Measurements from ENCODE around the gene ZNF24. TPM values are rescaled to one million over a fixed set of nuclear protein-coding genes. Genes with fewer than 3 reads are reported as not detected.
A peak's percentile ranks its signal among the peaks of the same experiment; 100 is the strongest.

ZNF24 gene
- total RNA-seq, 1 donor from 2014 or later = 35.5 TPM

- peaks cover 31% of the 10 kb centered on the region for H3K4me1 Mint-ChIP-seq (ENCODE audit: low read depth)
- peak overlapping the region; percentile 96 for H3K4me3 Mint-ChIP-seq (ENCODE audit: unreplicated experiment)
- no peak for DNase-seq (ENCODE audit: low spot score)
- no peaks in the 10 kb centered on the region for H3K27me3 Mint-ChIP-seq (ENCODE audit: low read depth)
- H3K36me3 Mint-ChIP-seq (ENCODE audit: low read depth) = no peaks in the 10 kb centered on the region
- no peak for TF ChIP-seq CTCF (IDR thresholded peaks at IDR 0.05)
- H3K27ac Mint-ChIP-seq (ENCODE audit: unreplicated experiment) = no peak overlapping the region
- no peaks in the 10 kb centered on the region for H3K9me3 Mint-ChIP-seq (ENCODE audit: low read depth)
Measured at GRCh38 chr18:35345460-35345921, 1.3 kb upstream of the ZNF24 start.

GRCh38 chr18:35344736-35345459, 678 bp upstream of the ZNF24 start:
- H3K36me3 Mint-ChIP-seq (ENCODE audit: low read depth) = peaks cover 4% of the 10 kb centered on the region
- no peak for TF ChIP-seq CTCF (IDR thresholded peaks at IDR 0.05)
- H3K27ac Mint-ChIP-seq (ENCODE audit: unreplicated experiment) = peak overlapping the region; percentile 98
- H3K27me3 Mint-ChIP-seq (ENCODE audit: low read depth) = no peaks in the 10 kb centered on the region
- H3K9me3 Mint-ChIP-seq (ENCODE audit: low read depth) = no peaks in the 10 kb centered on the region
- H3K4me1 Mint-ChIP-seq (ENCODE audit: low read depth) = peaks cover 31% of the 10 kb centered on the region
- no peak for DNase-seq (ENCODE audit: low spot score)
- peak overlapping the region; percentile 96 for H3K4me3 Mint-ChIP-seq (ENCODE audit: unreplicated experiment)

- H3K27ac Mint-ChIP-seq (ENCODE audit: unreplicated experiment) = peak overlapping the region; percentile 98
- H3K4me1 Mint-ChIP-seq (ENCODE audit: low read depth) = peaks cover 31% of the 10 kb centered on the region
- no peaks in the 10 kb centered on the region for H3K9me3 Mint-ChIP-seq (ENCODE audit: low read depth)
- no peaks in the 10 kb centered on the region for H3K27me3 Mint-ChIP-seq (ENCODE audit: low read depth)
- DNase-seq (ENCODE audit: low spot score) = no peak
- no peak for TF ChIP-seq CTCF (IDR thresholded peaks at IDR 0.05)
- H3K36me3 Mint-ChIP-seq (ENCODE audit: low read depth) = peaks cover 18% of the 10 kb centered on the region
- H3K4me3 Mint-ChIP-seq (ENCODE audit: unreplicated experiment) = peak overlapping the region; percentile 96
Measured at GRCh38 chr18:35343488-35343935, 708 bp downstream of the ZNF24 start.

GRCh38 chr18:35337286-35337685, 6.9 kb downstream of the ZNF24 start:
- Mint-ChIP-seq H3K4me1 (ENCODE audit: low read depth) (peaks cover 5% of the 10 kb centered on the region), H3K9me3 (ENCODE audit: low read depth) (peaks cover 5% of the 10 kb centered on the region), H3K27me3 (ENCODE audit: low read depth) (no peaks in the 10 kb centered on the region), H3K27ac (ENCODE audit: unreplicated experiment) (no peak overlapping the region), H3K36me3 (ENCODE audit: low read depth) (peaks cover 63% of the 10 kb centered on the region), H3K4me3 (ENCODE audit: unreplicated experiment) (no peak overlapping the region)
- no peak for TF ChIP-seq CTCF (IDR thresholded peaks at IDR 0.05)
- DNase-seq (ENCODE audit: low spot score) = no peak

GRCh38 chr18:35335866-35336265, 8.4 kb downstream of the ZNF24 start:
- no peaks in the 10 kb centered on the region for H3K4me1 Mint-ChIP-seq (ENCODE audit: low read depth)
- TF ChIP-seq CTCF (IDR thresholded peaks at IDR 0.05) = no peak
- no peak for DNase-seq (ENCODE audit: low spot score)
- H3K4me3 Mint-ChIP-seq (ENCODE audit: unreplicated experiment) = no peak overlapping the region
- peaks cover 63% of the 10 kb centered on the region for H3K36me3 Mint-ChIP-seq (ENCODE audit: low read depth)
- H3K27ac Mint-ChIP-seq (ENCODE audit: unreplicated experiment) = no peak overlapping the region
- no peaks in the 10 kb centered on the region for H3K27me3 Mint-ChIP-seq (ENCODE audit: low read depth)
- H3K9me3 Mint-ChIP-seq (ENCODE audit: low read depth) = peaks cover 5% of the 10 kb centered on the region

Data from chondrocyte (in vitro differentiated cells).